ENCODE measurements around the gene EBI3. TPM values are rescaled to one million over a fixed set of nuclear protein-coding genes. Genes with fewer than 3 reads are reported as not detected.
"Not testable (repeated sequence)": the region's sequence is repeated elsewhere in the genome, so short reads cannot be mapped to it uniquely, and the experiment has no call there.

The EBI3 gene
- total RNA-seq, 1 experiment from 2014 or later, result not detected

GRCh38 chr19:4234862-4235201 is 5.5 kb downstream of the EBI3 start:
- Histone ChIP-seq H3K4me2 (no peak overlapping the region), H3K36me3 (ENCODE audit: low read depth) (no peaks in the 10 kb centered on the region), H2AFZ (no peak overlapping the region), H3K79me2 (ENCODE audit: low read depth) (no peaks in the 10 kb centered on the region), H4K20me1 (ENCODE audit: insufficient read depth) (no peaks in the 10 kb centered on the region), H3K27me3 (ENCODE audit: insufficient read depth, low read depth) (no peaks in the 10 kb centered on the region), H3F3A (ENCODE audit: insufficient read depth, low read depth) (no peaks in the 10 kb centered on the region), H3K27ac (no peak overlapping the region), H3K4me1 (replicated peaks; ENCODE audit: insufficient read depth) (no peaks in the 10 kb centered on the region), H3K4me3 (no peak overlapping the region), H3K9me3 (ENCODE audit: insufficient read depth, low read depth) (no peaks in the 10 kb centered on the region), H3K9me2 (ENCODE audit: insufficient read depth) (no peaks in the 10 kb centered on the region)
- no peak for TF ChIP-seq EZH2 (IDR thresholded peaks at IDR 0.05; ENCODE audit: low read depth)
- TF ChIP-seq CTCF (conservative IDR thresholded peaks at IDR 0.05), result no peak
- ChIA-PET POLR2A (ENCODE audit: unreplicated experiment) (no interaction called here), CTCF (no interaction called here)
- intact Hi-C loops (cut with micrococcal nuclease; ENCODE audit: unreplicated experiment), result no loop called here
- BruUV-seq (replicated peaks), result no TSS peak
- DNase-seq, result no peak

GRCh38 chr19:4237510-4237909 is 8.2 kb downstream of the EBI3 start:
- H3F3A ChIP-seq (ENCODE audit: insufficient read depth, low read depth); H3K9me2 ChIP-seq (ENCODE audit: insufficient read depth); CTCF ChIA-PET; DNase-seq; H2AFZ ChIP-seq; H3K4me3 ChIP-seq; H4K20me1 ChIP-seq (ENCODE audit: insufficient read depth); BruUV-seq (replicated peaks); H3K79me2 ChIP-seq (ENCODE audit: low read depth); H3K36me3 ChIP-seq (ENCODE audit: low read depth); H3K4me1 ChIP-seq (replicated peaks; ENCODE audit: insufficient read depth); H3K9me3 ChIP-seq (ENCODE audit: insufficient read depth, low read depth); H3K4me2 ChIP-seq; H3K27ac ChIP-seq; POLR2A ChIA-PET (ENCODE audit: unreplicated experiment); intact Hi-C loops (cut with micrococcal nuclease; ENCODE audit: unreplicated experiment); H3K27me3 ChIP-seq (ENCODE audit: insufficient read depth, low read depth): not testable (repeated sequence)

GRCh38 chr19:4238831-4239230 is 9.5 kb downstream of the EBI3 start:
- Histone ChIP-seq H3K27ac (no peak overlapping the region), H4K20me1 (ENCODE audit: insufficient read depth) (no peaks in the 10 kb centered on the region), H3K9me2 (ENCODE audit: insufficient read depth) (no peaks in the 10 kb centered on the region), H3K79me2 (ENCODE audit: low read depth) (no peaks in the 10 kb centered on the region), H3K36me3 (ENCODE audit: low read depth) (no peaks in the 10 kb centered on the region), H3K4me3 (no peak overlapping the region), H2AFZ (no peak overlapping the region), H3K27me3 (ENCODE audit: insufficient read depth, low read depth) (no peaks in the 10 kb centered on the region), H3K4me1 (replicated peaks; ENCODE audit: insufficient read depth) (no peaks in the 10 kb centered on the region), H3F3A (ENCODE audit: insufficient read depth, low read depth) (no peaks in the 10 kb centered on the region), H3K9me3 (ENCODE audit: insufficient read depth, low read depth) (no peaks in the 10 kb centered on the region), H3K4me2 (no peak overlapping the region)
- no TSS peak for BruUV-seq (replicated peaks)
- intact Hi-C loops (cut with micrococcal nuclease; ENCODE audit: unreplicated experiment), result no loop called here
- no peak for DNase-seq
- ChIA-PET POLR2A (ENCODE audit: unreplicated experiment) (no interaction called here), CTCF (no interaction called here)
- TF ChIP-seq CTCF (conservative IDR thresholded peaks at IDR 0.05), result no peak
- no peak for TF ChIP-seq EZH2 (IDR thresholded peaks at IDR 0.05; ENCODE audit: low read depth)

- Histone ChIP-seq H2AFZ (no peak overlapping the region), H3K27me3 (ENCODE audit: insufficient read depth, low read depth) (no peaks in the 10 kb centered on the region), H3K27ac (no peak overlapping the region), H3K36me3 (ENCODE audit: low read depth) (no peaks in the 10 kb centered on the region), H4K20me1 (ENCODE audit: insufficient read depth) (no peaks in the 10 kb centered on the region), H3F3A (ENCODE audit: insufficient read depth, low read depth) (peaks cover 5% of the 10 kb centered on the region; the same call in 1 of the 2 replicates), H3K4me1 (replicated peaks; ENCODE audit: insufficient read depth) (no peaks in the 10 kb centered on the region; the same call in 1 of the 2 replicates), H3K79me2 (ENCODE audit: low read depth) (no peaks in the 10 kb centered on the region), H3K9me2 (ENCODE audit: insufficient read depth) (no peaks in the 10 kb centered on the region), H3K4me3 (no peak overlapping the region), H3K9me3 (ENCODE audit: insufficient read depth, low read depth) (no peaks in the 10 kb centered on the region), H3K4me2 (no peak overlapping the region)
- ChIA-PET POLR2A (ENCODE audit: unreplicated experiment) (no interaction called here), CTCF (no interaction called here)
- DNase-seq, result no peak
- intact Hi-C loops (cut with micrococcal nuclease; ENCODE audit: unreplicated experiment), result no loop called here
- no peak for TF ChIP-seq EZH2 (IDR thresholded peaks at IDR 0.05; ENCODE audit: low read depth)
- no peak for TF ChIP-seq CTCF (conservative IDR thresholded peaks at IDR 0.05)
- no TSS peak for BruUV-seq (replicated peaks)
Observed at GRCh38 chr19:4241824-4242430, 12.6 kb downstream of the EBI3 start.

- H3K27me3 ChIP-seq (ENCODE audit: insufficient read depth, low read depth); H3F3A ChIP-seq (ENCODE audit: insufficient read depth, low read depth); POLR2A ChIA-PET (ENCODE audit: unreplicated experiment); H3K27ac ChIP-seq; CTCF ChIA-PET; DNase-seq; H3K36me3 ChIP-seq (ENCODE audit: low read depth); H3K9me3 ChIP-seq (ENCODE audit: insufficient read depth, low read depth); H4K20me1 ChIP-seq (ENCODE audit: insufficient read depth); intact Hi-C loops (cut with micrococcal nuclease; ENCODE audit: unreplicated experiment); H3K9me2 ChIP-seq (ENCODE audit: insufficient read depth); H3K79me2 ChIP-seq (ENCODE audit: low read depth); H3K4me1 ChIP-seq (replicated peaks; ENCODE audit: insufficient read depth); H3K4me3 ChIP-seq; BruUV-seq (replicated peaks): not testable (repeated sequence)
- Histone ChIP-seq H2AFZ (peak overlapping the region; percentile 78; the same call in 1 of the 2 replicates), H3K4me2 (peak overlapping the region; percentile 71)
Observed at GRCh38 chr19:4245938-4246337, 16.6 kb downstream of the EBI3 start.

Measured in PC-9 (cell line).